HG02610 (cell line): ENCODE results near the gene ZNF335.
"Not testable (repeated sequence)": the region's sequence is repeated elsewhere in the genome, so short reads cannot be mapped to it uniquely, and the experiment has no call there.

ENCODE experiments used
- ATAC-seq: cut with Tn5 transposase; IDR thresholded peaks from one replicate; pipeline ENCODE4 v1.9.1; 2021; ENCODE audit warnings: mild to moderate bottlenecking, moderate library complexity; ENCODE audit not compliant: unreplicated experiment

Gene ZNF335

GRCh38 chr20:45957021-45957941 is 14.7 kb downstream of the ZNF335 start:
- ATAC-seq, result no peak

DNA sequence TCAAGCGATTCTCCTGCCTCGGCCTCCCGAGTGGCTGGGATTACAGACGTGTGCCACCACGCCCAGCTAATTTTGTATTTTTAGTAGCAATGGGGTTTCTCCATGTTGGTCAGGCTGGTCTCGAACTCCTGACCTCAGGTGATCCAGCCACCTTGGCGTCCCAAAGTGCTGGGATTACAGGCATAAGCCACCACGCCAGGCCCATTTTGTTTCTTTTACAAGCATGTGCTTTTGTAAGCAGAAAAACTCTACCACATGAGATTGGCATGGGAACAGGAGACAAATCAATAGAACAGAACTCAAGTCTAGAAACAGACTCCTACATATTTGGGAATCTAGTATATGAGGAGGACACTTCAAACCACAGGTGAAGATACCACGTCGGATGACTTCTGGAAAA is 15.7 kb downstream of the ZNF335 start:
- ATAC-seq, result not testable (repeated sequence)

DNA sequence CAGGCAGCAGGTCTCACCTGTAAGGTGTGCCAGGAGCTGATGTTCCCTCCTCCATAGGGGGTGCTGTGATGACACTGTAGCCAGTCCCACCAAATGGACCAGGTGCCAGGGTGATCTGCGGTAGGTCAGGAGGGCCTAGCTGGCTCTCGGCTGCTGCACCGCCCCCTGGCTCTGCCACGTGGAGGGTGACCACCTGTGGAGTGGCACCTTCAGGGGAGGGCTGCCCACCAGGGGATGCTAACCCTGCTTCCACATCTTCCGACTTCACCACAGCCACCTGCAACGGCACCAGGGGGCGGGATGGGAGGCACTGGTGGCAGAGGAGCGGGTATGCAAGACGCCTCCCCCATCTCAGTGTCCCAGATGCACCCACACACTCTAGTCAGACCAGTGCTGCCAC is 18.3 kb downstream of the ZNF335 start:
- ATAC-seq, result no peak

DNA sequence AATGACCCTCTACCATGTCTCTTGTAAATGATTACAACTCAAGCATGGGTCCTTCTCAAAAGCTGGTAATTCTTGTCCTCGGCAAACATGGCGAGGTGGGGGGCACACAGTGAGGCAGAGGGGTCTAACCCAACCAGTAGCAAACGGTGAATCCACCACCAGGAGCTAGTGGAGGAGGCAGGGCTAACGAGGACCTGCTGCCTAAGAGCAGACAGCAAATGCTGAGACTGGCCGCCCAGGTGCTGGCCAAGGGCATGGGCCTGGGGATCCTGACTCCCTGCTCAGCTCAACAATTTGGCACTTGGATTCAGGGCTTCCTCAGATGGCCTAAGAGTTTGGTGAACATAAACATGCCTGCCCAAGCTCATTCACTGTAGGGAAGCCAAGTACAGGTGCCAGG is 19.1 kb downstream of the ZNF335 start:
- ATAC-seq, result no peak

DNA sequence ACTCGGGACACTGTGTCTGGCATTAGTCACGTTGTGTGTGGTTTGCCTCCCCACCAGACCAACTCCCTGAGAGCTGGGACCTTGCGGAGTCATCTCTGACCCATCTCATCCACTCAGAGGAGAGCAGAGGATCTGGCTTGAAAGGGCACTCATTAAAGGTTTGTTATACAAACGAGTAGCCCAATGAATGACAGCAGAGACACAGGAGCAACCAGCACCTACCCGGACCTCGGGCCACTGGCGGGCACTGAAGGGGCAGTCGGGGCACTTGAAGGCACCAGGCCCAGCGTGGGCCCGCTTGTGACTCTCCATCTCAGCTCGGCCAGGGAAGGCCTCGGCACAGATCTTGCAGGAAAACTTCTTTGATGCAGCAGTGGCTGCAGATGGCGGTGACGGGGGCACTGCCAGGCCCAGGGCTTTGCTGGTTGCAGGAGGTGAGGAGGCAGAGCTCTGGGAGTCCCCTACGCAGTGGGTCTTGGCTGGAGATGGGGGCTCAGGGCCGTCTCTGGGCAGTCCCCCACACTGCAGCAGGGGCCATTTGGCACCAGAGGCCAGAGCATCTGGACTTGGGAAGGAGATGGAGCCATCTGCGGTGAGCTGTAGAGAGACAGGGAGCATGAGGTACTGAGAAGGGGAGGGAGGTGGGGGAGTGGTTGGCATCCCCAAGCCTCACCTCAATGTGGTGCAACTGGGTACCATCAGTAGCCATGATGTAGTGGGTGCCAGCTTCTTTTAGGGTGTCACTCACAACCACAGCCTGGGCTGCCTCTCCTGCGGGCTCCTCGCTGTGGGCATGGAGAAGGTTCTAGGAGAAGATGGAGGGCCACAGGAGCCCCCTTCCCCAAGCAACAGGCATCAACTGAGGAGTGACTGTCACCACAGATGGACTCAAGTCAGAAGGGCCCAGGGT is 19.8 kb downstream of the ZNF335 start:
- no peak for ATAC-seq

GRCh38 chr20:45950330-45950646 is 21.7 kb downstream of the ZNF335 start:
- no peak for ATAC-seq

DNA sequence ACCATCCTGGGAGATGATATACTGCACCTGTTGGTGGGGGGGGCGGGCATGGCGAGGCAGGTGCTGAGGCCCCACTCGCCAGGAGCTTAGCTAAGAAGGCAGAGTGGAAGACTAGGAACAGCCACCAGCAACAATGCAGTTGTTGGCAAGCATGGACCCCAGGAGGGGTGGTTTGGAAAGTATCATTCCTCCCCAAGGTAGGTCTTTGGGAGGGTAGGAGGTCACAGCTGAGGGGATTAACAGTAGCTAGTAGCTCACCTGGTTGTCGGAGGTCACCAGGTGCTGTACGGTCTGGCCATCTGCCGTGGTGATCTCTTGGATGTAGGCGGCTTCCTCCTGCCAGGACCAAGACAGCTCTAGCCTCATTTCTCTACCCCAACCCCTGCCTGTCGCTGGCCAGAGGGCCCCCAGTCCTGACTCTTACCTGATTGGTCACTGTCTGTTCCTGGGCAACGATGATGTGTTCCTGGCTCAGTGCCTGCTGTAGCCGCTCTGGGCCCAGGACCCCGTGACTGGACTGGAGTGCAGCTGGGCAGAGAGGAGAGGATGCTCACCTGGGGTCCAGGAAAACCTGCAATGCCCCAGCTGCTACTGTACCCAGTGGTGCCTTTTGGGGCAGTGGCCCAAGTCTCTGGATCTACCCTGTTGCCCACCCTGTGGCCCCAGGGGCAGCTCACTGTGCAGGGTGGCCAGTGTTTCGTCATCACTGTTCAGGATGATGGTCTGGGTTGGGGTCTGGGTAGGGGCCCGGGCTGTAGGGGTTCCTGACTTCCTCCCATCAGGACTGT is 22.3 kb downstream of the ZNF335 start:
- ATAC-seq, result no peak

DNA sequence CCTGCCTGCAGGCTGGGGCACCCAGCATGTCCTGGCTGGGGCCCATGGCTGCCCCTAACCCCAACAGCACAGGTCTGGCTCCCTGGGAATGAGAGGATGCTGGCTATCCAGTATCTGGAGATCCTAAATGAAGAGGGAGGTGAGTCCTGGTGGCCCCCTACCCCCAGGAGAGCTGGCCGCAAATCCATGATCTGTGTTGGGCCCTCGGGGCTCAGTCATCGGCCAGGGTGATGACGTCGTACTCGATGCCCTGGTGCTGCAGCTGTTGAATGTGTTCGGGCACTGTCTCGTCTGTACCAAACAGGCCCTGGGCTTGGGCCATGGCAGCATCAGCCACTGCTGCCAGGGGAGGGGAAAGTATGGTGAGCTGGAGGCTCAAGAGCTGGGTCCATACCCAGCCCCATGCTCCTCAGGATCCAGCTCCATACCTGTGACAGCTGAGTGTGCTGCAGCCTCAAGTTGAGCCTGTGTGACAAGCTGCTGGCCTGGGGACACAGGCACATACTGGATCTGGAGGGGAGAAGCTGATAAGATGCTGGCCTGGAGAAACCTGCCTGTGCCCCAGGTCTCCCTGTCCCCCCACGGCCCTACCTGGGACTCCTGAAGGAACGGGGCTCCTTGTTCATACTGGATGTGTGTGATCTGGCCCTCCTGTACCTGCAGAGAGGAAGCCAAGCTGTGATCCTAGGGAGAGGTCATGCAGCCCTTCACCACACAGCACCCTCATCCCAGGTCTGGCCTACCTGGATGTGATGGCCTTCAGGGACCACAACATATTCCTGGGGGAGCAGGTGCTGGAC is 23.1 kb downstream of the ZNF335 start:
- no peak for ATAC-seq

DNA sequence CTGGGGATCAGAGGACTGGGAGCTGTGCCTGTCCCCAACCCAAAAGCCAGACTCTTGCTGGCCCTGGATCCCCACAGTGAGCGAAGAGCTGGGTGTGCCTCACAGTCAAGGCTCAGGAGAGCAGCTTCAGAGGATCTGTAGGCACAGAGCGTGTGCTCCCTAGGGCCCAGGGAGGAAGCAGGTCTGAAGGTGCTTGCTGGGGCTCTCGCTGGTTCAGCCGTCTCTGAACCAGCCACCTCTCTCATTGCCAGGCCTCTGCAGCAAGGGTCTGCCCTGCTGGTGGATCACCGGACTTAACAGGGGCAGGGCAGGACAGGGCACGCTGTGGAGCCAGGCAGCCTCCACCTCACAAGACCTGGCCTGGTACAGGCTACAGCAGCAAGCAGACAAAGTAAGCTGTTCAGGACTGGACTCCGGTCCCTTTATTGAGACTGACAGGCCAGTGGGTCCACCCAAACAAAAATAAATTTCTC is 23.7 kb downstream of the ZNF335 start:
- ATAC-seq, result no peak

DNA sequence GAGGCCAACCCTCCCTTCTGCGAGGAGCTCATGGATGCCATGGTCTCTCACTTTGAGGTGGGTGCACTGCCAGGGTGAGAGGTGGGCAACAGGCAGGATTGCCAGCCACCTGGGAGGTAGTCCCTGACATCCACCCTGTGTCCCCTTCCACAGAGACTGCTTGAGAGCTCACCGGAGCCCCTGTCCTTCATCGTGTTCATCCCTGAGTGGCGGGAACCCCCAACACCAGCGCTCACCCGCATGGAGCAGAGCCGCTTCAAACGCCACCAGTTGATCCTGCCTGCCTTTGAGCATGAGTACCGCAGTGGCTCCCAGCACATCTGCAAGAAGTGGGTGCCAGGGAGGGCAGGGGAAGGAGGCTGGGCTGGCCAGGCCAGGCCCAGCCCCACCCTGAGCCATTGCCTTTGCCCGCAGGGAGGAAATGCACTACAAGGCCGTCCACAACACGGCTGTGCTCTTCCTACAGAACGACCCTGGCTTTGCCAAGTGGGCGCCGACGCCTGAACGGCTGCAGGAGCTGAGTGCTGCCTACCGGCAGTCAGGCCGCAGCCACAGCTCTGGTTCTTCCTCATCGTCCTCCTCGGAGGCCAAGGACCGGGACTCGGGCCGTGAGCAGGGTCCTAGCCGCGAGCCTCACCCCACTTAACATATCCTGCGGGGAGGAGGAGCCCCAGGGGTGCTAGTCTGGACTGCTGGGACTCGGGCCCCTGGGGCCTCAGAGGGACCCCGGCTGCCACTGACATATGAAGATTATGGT is 24.7 kb downstream of the ZNF335 start:
- no peak for ATAC-seq

GRCh38 chr20:45946149-45946970 is 25.6 kb downstream of the ZNF335 start:
- no peak for ATAC-seq

DNA sequence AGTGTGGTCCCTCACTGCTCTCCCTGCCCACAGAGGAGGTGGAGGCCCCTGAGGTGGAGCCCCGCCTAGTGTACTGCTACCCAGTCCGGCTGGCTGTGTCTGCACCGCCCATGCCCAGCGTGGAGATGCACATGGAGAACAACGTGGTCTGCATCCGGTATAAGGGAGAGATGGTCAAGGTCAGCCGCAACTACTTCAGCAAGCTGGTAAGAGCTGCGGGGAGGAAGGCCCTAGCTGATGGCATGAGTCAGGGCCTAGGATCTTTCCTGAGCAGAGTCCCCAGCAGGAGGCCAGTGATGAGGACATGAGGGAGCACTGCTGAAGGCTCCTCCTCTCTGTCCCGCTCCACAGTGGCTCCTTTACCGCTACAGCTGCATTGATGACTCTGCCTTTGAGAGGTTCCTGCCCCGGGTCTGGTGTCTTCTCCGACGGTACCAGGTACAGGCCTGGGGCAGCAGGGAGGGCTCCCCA is 26.3 kb downstream of the ZNF335 start:
- ATAC-seq, result no peak

DNA sequence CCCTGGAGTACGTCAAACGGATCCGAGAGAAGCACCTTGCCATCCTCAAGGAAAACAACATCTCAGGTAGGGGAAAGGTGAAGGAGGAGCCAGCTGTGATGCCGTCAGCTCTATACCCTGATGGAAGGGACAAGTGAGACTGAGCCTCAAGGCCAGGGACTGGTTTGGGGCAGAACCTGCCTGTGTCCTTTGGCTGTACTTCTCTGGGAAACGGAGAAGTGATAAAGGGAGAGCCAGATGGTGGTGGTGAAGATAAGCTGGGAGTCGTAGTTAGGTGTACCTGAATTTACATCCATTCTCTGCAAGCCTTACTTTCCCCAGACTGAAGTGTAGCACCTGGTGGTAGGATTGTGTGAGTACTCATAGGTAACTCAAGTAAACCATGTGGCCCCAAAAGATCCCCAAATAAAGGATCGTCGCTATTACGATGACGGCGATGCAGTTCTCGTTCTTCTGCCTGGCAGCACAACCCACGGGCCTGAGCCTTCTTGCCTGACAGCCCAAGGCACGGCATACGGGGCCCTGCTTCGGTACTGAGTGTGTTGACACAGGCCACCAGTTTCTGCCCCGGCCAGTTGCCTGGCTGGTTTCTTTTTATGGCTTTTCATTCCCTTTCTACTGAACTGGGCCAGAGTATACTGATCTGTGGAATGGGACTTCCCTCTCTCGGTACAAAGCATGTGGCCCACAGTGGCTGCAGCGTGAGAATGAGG is 26.9 kb downstream of the ZNF335 start:
- ATAC-seq, result no peak

- no peak for ATAC-seq
These were observed 27.6 kb downstream of the ZNF335 start for GRCh38 chr20:45944151-45944964.

- no peak for ATAC-seq
These were observed 28.4 kb downstream of the ZNF335 start for GRCh38 chr20:45943613-45944012.

DNA sequence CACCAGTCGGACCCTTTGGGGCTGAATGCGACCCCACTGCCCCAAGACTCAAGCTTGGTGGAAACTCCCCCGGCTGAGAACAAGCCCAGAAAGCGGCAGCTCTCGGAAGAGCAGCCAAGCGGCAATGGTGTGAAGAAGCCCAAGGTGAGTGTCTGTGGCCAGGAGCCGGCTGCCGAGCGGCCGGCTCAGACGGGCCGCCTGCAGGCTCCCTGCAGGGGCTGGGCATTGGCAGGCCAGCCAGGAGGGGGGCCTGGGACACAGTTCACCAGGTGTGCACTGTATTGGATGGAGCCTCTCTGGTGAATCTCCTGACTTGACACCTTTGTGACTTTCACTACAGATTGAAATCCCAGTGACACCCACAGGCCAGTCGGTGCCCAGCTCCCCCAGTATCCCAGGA is 31.5 kb downstream of the ZNF335 start:
- no peak for ATAC-seq

GRCh38 chr20:45940053-45940452 is 31.9 kb downstream of the ZNF335 start:
- no peak for ATAC-seq
